ENCODE measurements around the gene PTPN1.

DNA sequence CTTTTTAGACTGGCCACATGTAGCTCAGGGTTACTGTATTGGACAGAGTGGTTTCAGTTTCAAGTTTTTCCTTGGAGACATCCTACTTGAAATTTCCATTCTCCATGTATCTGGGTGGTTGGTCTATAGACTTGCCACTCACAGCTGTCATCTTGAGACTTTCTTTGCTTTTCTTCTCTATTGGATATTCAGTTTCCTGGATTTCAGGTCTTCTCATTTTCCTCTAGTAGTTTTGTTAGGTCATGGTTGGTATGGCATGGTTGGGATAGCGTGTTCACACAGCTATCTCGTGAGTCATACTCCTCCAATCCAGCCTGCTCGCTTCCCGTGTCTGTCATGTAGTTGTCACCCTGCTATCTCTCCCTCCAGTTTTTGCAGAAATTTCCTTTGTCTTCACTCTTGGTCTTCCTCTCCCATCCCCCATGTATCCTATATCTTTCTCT, 48.3 kb downstream of the PTPN1 start:
- TF ChIP-seq, protein P1, sequence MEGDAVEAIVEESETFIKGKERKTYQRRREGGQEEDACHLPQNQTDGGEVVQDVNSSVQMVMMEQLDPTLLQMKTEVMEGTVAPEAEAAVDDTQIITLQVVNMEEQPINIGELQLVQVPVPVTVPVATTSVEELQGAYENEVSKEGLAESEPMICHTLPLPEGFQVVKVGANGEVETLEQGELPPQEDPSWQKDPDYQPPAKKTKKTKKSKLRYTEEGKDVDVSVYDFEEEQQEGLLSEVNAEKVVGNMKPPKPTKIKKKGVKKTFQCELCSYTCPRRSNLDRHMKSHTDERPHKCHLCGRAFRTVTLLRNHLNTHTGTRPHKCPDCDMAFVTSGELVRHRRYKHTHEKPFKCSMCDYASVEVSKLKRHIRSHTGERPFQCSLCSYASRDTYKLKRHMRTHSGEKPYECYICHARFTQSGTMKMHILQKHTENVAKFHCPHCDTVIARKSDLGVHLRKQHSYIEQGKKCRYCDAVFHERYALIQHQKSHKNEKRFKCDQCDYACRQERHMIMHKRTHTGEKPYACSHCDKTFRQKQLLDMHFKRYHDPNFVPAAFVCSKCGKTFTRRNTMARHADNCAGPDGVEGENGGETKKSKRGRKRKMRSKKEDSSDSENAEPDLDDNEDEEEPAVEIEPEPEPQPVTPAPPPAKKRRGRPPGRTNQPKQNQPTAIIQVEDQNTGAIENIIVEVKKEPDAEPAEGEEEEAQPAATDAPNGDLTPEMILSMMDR (IDR thresholded peaks at IDR 0.05; ENCODE audit: low read length): no peak
- no peak for TF ChIP-seq EZH2 (IDR thresholded peaks at IDR 0.05; ENCODE audit: borderline replicate concordance, low read length)
